8988T (cell line): ENCODE data around the gene ITGA4.

Source experiments
- DNase-seq: peaks from one replicate; pipeline ENCODE4 v3.0.0; 2011

The ITGA4 gene

DNA sequence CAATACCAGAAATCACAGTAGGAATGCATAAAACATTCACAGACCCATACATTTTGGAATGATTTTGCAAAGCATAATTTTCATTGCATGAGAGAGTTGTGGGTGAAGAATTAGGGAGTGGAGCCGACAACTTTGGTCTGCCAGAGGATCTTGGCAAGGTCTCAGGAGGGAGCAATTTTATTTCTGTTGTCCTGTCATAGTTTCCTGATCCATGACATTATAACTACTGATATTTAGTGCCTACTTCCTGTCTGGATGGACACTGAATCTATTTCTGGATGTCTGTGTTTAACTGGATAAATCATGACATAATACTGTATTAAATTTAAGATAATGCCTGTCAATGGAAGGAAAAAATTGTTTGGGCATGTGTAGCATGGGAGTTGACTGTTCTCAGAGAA is 2.4 kb downstream of the ITGA4 start:
- no peak for DNase-seq

DNA sequence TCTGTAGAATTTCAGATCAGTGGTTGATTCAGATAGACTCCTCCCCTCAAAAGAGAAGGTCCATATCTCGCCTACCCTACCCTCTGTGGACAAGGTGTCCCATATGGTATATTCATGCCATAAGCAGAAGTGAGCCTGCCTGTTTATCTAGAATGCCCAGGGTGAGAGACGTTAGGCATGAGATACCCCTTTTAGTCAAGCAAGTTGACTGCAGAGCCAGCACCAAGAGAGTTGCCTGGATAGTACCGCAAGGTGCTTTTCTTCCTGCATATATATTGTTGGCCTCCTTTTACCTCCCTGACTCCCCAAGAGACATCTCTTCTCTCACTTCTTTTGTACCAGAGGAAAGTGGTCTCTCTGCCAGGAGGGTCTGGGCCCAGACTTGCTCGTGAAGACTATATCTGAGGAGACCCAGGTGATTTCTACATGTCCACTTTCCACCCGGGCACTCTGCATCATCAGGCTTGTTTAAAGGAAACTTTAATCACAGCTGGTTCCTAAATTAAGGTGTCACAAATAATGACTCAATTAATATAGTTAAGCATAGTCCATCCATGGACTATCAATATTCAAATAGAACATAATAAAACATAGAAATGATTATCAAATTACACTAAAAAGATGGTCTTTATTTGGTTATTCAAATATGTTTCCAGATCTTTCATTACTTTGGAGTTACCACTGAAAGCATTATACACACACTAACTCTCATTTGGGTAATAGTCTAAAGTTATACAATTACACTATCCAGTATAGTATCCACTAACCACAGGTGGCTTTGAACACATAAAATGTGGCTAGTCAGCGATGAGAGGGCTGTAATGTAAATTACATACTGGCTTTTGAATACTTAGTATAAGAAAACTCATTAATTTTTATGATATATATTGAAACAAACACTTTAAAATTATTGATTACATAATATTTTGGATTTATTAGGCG is 4.1 kb downstream of the ITGA4 start:
- no peak for DNase-seq

DNA sequence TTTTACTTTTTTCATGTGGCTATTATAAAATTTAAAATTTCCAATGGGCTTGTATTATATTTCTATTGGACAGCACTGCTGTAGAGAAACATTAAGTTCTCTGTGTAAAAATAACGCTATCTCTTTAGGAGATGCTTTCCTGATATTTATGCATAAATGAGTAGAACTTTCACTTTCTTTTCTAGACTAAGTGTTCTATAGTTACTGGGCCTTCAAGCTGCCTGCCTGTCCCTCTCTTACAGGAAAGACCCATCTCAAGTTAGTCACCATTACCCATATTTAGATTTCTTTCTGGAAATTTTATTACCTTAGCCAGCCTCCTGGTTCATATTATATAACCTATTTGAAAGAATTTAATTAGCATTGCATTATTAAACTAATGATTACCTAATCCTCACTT is 4.8 kb downstream of the ITGA4 start:
- no peak for DNase-seq

DNA sequence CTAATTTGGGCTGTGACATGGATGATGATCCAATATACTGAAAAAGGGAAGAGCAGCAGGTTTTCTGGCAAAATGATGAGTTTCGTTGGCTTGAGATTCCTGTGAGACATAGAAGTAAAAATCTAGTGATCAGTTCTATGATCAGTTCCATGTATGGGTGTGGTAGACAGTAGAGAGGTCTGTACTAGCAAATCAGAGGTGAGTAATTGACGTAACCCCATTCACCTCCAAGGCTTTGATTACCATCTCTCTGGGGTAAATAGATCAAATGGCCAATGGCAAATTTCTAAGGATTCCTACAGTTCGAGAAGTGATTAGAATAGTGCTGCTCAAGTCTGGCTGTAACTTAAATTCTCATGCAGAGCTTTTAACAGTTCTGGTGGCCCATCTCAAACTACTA is 6.4 kb downstream of the ITGA4 start:
- DNase-seq: no peak

DNA sequence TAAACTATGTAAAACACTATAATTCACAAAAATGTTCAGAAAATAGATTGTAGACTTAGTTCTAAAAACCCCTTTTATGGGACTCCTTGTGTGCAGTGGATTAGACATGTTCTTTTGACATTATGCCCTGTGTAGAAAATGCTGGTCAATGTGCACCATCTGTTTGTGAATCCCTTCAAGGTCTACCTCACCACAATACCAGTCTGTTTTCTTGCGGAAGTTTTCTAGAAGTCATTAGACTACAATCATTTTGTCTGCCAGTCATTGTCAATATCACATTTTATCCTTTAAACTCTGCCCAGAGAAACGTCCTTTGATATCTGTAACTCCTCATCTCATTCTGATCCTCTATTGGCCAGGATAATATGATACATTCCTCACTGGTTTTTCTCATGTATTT is 7.8 kb downstream of the ITGA4 start:
- no peak for DNase-seq

DNA sequence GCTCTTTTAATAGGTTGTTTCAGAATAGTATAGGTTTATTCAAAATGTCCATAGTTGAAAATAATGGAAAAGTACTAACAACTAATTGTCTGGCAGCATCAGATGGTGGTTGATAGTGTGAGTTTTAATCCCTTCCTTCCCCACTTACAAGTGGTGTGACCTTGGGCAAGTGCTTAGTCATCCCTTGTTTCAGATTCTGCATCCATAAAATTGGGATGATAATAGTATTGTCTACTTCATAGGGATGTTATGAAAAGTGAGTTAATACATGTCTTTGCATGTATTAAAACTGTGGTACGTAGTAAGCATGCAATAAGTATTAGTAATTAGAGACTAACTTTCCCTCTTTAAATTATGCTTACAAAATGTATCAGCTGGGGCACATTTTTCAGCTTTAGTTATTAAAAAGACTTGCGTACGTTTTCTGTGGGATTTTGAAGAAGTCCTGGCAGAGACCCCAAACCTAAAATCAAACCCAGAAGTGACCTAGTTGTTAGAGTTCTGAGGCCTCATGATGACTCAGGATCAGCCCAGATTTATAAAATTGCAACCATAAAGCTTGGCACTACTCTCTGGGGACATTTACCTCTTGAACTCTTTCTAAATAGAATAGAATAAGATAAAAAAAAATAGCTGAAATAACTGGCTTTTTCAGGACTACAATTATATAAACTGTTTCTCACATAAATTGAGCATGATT is 8.6 kb downstream of the ITGA4 start:
- DNase-seq: no peak

DNA sequence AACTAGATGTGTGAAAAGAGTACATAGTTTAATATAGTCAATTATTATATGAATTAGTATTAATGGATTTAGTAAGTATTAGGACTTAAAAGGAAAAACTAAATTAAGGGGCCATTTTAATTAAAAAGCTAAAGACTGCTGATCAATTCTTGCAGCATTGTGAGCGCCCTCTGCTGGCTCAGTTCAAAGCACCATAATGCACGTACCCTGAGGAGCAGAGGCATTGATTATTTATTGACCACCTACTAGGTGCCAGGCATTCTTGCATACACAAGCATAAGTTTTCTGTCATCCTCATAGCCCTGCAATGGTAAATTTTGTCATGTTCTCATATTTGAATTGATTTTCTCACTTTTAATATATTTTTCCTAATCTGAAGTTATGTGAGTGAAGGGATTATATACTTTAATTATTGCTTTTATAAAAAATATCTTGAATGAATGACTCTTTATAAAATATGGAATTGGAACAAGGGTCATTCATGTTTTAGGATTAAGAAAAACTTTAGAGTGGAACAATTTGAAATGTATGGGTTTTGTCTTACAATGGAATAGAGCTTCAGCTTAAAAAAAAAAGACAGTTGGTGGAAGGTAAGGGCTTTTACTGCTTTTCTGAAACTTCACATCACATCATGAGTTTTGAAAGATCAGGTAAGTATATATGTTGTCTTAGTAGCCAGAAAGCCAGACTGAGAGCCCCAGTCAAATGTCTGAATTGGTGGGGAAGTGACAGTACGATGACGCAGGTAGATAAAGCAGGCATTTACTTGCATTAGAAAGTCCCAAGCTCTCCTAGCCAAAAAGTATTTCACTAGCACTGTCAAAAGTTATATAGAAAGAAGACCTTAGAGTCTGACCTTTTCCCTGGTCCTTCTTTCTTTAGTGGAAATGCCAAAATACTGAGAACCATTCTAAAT is 9.7 kb downstream of the ITGA4 start:
- DNase-seq: no peak

DNA sequence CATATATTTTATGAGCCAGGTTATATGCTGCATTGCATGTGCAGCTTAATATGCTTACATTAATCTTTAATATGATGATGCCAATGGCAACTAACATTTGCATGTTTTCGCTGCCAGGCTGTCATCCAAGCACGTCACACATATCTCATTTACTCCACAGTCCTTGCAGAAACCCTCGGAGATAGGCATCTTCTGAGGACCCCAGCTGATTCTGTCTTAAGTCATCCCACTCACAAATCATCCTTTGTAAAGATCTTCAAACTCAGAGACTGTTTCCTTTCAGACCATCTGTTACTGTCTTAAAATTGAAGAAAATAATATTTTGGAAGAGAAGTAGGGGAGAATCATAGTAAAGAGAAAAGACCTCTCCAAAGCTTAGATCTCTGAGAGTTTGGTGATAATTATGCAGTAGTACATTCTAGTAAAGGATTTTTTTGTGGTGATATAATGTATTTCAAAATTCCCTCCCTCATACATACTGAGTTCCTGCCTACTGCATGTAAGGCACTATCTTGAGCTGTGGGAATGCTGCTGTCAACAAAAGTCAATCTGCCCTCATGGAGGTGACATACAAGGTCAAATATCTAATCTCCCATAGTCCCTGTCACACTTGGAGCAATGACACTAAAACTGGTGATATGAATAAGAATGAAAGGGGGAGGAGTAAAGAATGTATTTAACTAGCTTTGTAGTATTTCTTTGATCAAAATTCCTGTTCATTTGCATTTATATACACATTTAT is 11.0 kb downstream of the ITGA4 start:
- DNase-seq: no peak

DNA sequence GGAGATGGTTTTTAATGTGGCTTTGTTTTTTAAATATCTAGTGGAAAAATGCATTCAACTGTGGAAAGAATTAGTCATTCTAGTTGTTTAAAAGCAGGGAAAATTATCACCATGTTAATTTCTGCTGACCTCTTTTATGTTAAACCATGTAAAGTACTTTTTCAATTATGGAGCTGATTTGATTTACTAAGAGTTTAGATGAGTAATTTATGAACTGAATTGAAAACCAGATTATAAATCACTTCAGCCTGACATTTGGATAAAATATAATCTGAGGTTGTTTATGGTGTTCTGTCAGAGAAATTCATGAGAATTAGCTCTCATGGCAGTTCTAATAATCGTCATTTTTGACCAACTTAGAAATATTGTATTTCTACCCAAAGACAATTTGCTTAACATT is 11.6 kb downstream of the ITGA4 start:
- DNase-seq: no peak

DNA sequence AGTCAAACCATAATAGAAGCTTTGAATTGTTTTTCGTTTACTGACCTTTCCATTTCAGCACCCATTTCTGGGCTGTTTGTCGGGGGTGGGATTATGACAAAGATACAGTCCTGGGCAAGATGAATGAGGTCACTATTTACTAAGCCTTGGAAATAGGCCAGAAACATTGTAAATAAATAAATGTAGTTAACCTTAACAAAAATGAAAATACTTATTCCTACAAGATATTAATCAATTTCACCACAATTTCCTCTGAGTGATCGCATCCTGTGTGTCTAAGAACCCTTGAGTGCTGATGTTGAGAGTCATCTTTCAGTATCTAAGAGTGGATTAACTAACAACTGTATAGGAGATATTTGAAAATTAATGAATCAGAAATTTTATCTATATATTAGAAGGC is 14.0 kb downstream of the ITGA4 start:
- no peak for DNase-seq

DNA sequence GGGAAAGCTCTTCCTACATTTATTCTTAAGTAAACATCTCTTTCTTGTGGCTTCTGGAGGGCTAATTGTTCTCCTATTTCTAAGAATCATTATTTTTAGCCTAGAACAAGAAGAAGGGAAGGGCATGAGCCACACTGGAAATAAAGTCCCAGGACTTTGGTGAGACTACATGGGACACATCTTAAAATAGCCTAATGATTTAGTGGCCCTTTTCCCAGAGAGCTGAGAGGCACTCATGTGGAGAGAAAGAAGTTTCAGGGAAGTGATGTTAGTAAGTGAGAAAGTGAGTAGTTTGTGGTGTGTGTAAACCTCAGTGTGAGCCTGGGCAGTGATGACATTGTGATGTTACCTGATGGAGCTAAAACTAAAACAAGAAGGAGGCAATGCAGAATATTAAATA is 14.6 kb downstream of the ITGA4 start:
- DNase-seq: no peak

DNA sequence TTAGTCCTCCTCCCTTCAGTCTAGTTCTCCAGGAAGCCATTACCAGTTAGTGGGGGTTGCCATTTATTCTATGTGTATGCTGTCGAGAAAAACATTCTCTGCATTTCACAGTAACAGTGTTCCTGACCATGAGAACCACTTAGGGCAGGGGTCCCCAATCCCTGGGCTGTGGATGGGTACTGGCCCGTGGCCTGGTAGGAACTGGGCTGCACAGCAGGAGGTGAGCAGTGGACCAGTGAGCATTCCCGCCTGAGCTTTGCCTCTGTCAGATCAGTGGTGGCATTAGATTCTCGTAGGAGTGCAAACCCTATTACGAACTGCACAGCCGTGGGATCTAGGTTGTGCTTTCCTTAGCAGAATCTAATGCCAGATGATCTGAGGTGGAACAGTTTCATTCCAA is 15.8 kb downstream of the ITGA4 start:
- DNase-seq: no peak

DNA sequence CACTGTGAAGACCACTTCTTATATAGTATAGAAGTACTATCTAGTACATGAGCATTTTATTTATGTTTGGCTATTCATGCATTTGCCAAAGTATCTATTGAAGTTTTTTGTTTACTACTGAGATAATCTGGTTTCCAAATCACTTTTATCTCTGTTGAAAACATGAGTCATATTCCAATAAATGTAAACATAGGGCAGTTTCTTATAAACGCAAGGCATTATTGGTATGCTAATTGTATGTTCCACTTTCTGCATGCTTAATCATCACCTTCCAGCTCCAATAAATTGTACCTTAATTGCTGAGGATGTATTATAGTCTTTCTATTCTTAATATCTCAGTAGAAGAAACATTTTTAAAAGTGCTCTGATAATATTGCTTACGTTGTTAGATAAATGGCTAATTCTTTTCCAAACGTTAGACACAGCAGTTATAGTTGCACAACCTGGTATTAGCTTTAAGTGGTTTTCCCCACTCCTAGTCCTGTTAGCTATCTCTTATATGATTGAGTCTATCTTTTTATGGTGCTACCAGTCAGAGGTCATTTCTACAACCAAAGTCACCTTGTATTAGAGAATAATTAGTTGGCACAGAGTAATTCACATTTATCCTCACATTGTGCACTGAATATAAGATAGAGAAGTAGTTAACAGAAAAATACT is 17.2 kb downstream of the ITGA4 start:
- DNase-seq: no peak

DNA sequence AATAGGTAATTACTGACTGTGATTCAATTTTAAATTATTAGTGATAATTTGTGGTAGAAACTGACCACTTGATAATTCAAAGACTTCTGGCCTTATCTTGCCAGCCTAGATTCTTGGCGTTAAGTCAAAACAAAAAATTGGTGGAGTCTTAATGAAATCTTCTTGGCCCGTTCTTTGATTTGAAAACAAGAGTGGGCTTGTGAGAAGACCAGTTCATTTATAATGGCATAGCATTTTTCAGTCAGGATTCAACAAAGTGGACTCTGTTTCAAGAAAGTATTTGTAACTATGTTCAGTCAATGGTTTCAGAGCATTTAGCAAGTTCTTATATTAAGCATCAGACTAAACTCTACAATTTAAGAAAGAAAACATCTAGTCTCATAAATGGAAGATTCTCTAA is 26.0 kb downstream of the ITGA4 start:
- DNase-seq: no peak

DNA sequence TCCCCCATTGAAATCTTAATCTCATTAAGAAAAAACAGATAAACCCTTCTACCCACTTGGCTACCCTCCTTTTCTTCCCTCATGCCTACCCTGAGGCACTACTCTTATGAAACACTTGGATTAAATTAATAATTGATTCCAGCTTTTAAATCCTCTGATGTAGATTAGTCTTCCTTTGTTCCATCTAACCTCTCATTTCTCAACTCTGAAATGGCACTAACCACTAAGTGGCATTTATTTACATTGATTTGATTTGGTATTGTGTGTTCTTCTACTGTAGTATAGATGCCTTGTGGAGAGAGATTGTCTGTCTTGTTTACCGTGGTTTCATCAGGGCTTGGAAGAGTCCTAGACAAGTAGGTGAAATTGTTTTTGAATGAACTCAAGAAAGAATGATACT is 26.7 kb downstream of the ITGA4 start:
- no peak for DNase-seq

DNA sequence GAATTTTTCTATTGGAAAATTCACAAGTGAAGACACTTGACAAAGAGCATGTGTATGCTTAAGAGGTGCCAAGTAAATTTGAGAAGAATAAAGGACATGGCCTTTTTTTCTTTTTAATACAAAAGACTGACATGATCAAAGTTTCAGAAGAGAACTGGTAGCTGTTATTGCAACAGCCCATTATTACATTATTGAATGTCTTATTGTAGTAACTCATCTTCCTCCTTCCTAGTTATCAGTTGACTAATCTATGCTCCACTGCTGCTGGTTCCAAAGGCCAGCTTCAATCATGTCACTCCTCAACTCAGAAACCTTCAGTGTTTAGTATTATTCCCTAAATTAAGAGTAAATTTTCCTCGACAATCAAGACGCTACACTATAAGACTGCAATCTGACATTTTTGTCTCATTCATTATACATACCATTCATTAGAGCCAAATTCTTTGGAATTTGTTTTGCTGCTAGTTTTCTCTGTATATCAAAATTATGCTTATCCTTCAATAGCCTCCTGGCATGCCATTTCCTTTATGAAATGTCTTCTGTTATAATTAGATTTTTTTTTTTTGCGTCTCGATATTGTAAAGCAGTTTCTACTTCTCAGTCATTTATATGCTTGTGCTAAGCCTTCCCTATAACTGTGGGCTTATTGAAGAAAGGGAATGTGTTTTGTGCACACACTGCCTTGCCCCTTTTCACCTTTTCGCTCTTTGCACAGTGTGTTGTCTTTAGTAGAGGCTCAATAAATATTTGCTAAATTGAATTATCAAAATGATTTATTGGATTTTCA is 27.9 kb downstream of the ITGA4 start:
- no peak for DNase-seq

DNA sequence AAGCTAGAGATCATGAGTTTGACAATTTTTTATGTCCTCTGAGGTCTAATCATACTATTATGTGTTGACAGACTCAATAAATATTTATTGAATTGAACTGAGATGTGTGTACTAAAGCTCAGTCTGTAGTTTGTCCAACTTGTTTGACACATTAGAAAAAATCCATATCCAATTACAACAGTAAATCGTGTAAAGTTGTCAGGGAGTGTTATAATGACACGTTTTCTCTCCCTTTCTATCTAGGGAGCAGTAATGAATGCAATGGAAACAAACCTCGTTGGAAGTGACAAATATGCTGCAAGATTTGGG is 28.4 kb downstream of the ITGA4 start:
- no peak for DNase-seq

DNA sequence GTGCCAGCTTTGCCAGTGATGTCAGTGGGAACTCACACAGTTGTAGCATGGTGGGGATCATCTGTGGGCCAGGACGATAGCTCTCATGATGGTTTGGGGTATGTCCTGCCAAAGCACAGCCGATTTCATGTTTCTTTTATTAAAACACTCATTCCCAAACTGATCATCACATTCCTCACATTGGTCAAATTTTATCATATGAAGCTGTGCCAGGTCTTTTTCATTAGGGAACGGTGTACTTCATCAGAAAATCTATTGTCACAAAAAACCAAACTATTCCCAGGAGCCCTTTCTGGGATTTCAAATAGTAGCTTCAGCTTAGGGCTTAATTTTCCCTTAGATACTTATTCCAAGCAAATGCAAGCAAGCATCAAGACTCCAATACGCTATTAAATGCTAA is 42.0 kb downstream of the ITGA4 start:
- no peak for DNase-seq

DNA sequence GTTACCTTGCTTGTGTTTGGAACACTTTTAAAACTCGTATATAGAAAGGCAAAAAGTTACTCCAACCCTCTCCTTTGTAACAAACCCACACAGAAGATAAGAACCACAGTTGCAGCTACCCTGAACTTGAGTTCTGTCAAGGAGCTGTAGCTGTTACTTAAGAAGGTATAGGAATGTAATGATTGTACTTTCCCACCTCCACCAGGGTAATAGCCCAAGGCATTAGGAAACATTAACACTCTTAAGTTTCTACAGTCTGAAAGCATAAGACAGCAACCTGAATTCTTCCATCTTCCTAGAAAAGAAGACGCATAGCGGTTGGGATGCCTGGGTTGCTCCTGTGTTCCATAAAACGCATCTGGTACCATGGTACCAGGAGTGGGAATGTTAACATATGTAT is 43.0 kb downstream of the ITGA4 start:
- DNase-seq: no peak

DNA sequence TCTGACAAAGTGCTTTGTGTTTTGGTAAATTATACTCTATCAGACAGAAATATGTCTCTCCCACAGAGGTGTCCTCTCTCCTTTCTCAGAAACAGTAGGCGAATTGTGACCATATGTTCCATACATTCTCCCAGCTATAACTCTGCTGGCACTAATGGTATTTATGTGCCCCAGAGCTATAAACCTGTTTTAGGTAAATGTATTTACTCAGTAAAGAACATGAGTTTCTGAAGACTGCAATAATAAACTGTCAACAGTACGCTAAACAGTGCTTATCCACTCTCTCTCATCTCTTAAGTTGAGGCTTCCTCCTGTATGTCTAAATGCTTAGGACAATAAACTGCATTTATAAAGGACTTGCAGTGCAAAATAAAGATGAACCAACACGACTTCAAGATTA is 58.5 kb downstream of the ITGA4 start:
- no peak for DNase-seq

DNA sequence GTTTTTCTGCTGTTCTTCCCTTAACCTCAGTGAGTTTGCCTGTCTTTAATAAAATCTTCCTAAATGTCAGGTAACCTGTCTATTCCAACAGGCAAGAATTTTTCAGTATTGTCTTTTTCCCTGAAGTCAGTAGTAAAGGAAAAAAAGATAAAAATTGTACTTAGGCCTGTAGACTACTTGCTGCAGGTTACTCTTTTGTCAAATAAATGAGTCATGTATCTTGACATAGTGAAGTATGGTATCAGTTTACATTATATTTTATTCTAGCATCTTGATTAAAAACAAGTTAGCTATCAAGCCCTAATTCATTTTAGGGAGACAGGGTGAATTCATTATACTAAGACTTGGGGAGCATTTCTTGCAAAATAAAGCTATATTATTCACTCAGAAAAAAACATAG is 59.8 kb downstream of the ITGA4 start:
- no peak for DNase-seq
